HepG2 (cell line): Measurements from ENCODE around the gene REELD1.

Experiments used
- AKAP8 ChIP-seq: sonication (generic); formaldehyde crosslinking; IDR thresholded peaks from 2 replicates; pipeline ENCODE4 v1.5.1; 2020; ENCODE audit warnings: mild to moderate bottlenecking, missing genetic modification reagents
- CBX5 ChIP-seq: sonication (generic); formaldehyde crosslinking; IDR thresholded peaks from 2 replicates; pipeline ENCODE4 v1.4.0; 2020; ENCODE audit warnings: missing genetic modification reagents, borderline replicate concordance
- HDAC2 ChIP-seq: sonication (generic); formaldehyde crosslinking; IDR thresholded peaks from 2 replicates; pipeline ENCODE4 v1.4.0; 2020; ENCODE audit warnings: missing genetic modification reagents
- JUNB ChIP-seq: sonication (generic); formaldehyde crosslinking; IDR thresholded peaks from 2 replicates; pipeline ENCODE4 v1.8.0; 2022; ENCODE audit warnings: missing genetic modification reagents, mild to moderate bottlenecking, borderline replicate concordance
- NKX3-1 ChIP-seq: sonication (generic); formaldehyde crosslinking; IDR thresholded peaks from 2 replicates; pipeline ENCODE4 v1.5.0; 2020; ENCODE audit warnings: missing genetic modification reagents
- POLR2A ChIP-seq, 2 experiments: IDR thresholded peaks; 2 replicates each; pipeline ENCODE4 v1.6.1; 2011; ENCODE audit warnings: low read depth in 2 of 2, low read length in 2 of 2, mild to moderate bottlenecking in 1 of 2, moderate library complexity in 1 of 2; ENCODE audit not compliant: insufficient read depth in 1 of 2
- POLR2G ChIP-seq: fragments of 200-400 bp; formaldehyde crosslinking; IDR thresholded peaks from 2 replicates; pipeline ENCODE4 v1.6.1; 2018; ENCODE audit warnings: mild to moderate bottlenecking, low read depth, low read length, moderate library complexity
- SALL1 ChIP-seq: sonication (generic); formaldehyde crosslinking; IDR thresholded peaks from 2 replicates; pipeline ENCODE4 v1.8.0; 2022; ENCODE audit warnings: mild to moderate bottlenecking, missing genetic modification reagents
- TSC22D2 ChIP-seq: sonication (generic); formaldehyde crosslinking; IDR thresholded peaks from 2 replicates; pipeline ENCODE4 v1.5.1; 2020; ENCODE audit warnings: missing genetic modification reagents, mild to moderate bottlenecking, borderline replicate concordance
- ZNF547 ChIP-seq: sonication (generic); formaldehyde crosslinking; IDR thresholded peaks from 2 replicates; pipeline ENCODE4 v1.5.1; 2020; ENCODE audit warnings: mild to moderate bottlenecking, missing genetic modification reagents
- ZNF644 ChIP-seq: IDR thresholded peaks from 2 replicates; pipeline ENCODE4 v1.6.1; 2016; ENCODE audit warnings: low read depth
- TF ChIP-seq, protein P1 (sequence below), 2 experiments: sonication (generic) in 1 of 2; formaldehyde crosslinking in 1 of 2; IDR thresholded peaks; 2 replicates each; pipeline versions ENCODE4 v1.5.1 to v1.6.1; 2011 to 2020; ENCODE audit warnings: borderline replicate concordance in 1 of 2, low read depth in 1 of 2, low read length in 1 of 2, mild to moderate bottlenecking in 1 of 2, missing genetic modification reagents in 1 of 2, moderate library complexity in 1 of 2
- TF ChIP-seq, protein P2 (sequence below): sonication (generic); formaldehyde crosslinking; IDR thresholded peaks from 2 replicates; pipeline ENCODE4 v1.5.0; 2020; ENCODE audit warnings: mild to moderate bottlenecking, missing genetic modification reagents, moderate library complexity

GRCh38 chr4:146207410-146207809, 6.9 kb upstream of the REELD1 start:
- TF ChIP-seq SALL1, result no peak
- TF ChIP-seq JUNB (CRISPR knock-in tag), result no peak
- TF ChIP-seq POLR2G, result no peak
- TF ChIP-seq, protein P1, sequence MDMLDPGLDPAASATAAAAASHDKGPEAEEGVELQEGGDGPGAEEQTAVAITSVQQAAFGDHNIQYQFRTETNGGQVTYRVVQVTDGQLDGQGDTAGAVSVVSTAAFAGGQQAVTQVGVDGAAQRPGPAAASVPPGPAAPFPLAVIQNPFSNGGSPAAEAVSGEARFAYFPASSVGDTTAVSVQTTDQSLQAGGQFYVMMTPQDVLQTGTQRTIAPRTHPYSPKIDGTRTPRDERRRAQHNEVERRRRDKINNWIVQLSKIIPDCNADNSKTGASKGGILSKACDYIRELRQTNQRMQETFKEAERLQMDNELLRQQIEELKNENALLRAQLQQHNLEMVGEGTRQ (IDR thresholded peaks at IDR 0.05; ENCODE audit: low read depth, low read length), result no peak
- TF ChIP-seq, protein P1 (CRISPR knock-in tag; IDR thresholded peaks at IDR 0.05; ENCODE audit: borderline replicate concordance), result no peak
- TF ChIP-seq NKX3-1, result no peak
- TF ChIP-seq ZNF547 (CRISPR knock-in tag), result no peak
- TF ChIP-seq POLR2A (IDR thresholded peaks at IDR 0.05; ENCODE audit: insufficient read depth in 1 of 2, low read depth in 2 of 2, low read length in 2 of 2), result no peak
- TF ChIP-seq TSC22D2 (CRISPR knock-in tag), result no peak
- TF ChIP-seq, protein P2, sequence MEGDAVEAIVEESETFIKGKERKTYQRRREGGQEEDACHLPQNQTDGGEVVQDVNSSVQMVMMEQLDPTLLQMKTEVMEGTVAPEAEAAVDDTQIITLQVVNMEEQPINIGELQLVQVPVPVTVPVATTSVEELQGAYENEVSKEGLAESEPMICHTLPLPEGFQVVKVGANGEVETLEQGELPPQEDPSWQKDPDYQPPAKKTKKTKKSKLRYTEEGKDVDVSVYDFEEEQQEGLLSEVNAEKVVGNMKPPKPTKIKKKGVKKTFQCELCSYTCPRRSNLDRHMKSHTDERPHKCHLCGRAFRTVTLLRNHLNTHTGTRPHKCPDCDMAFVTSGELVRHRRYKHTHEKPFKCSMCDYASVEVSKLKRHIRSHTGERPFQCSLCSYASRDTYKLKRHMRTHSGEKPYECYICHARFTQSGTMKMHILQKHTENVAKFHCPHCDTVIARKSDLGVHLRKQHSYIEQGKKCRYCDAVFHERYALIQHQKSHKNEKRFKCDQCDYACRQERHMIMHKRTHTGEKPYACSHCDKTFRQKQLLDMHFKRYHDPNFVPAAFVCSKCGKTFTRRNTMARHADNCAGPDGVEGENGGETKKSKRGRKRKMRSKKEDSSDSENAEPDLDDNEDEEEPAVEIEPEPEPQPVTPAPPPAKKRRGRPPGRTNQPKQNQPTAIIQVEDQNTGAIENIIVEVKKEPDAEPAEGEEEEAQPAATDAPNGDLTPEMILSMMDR, result no peak
- TF ChIP-seq ZNF644, result no peak
- no peak for TF ChIP-seq CBX5
- no peak for TF ChIP-seq AKAP8
- no peak for TF ChIP-seq HDAC2
